T follicular helper cell (primary cell): ENCODE measurements around the gene DGAT2.
"Not testable (repeated sequence)": the region's sequence is repeated elsewhere in the genome, so short reads cannot be mapped to it uniquely, and the experiment has no call there.

ENCODE experiments used
- DNase-seq: peaks from one replicate; pipeline ENCODE4 v3.0.0-alpha.2; 2020; ENCODE audit warnings: low read depth

The DGAT2 gene

DNA sequence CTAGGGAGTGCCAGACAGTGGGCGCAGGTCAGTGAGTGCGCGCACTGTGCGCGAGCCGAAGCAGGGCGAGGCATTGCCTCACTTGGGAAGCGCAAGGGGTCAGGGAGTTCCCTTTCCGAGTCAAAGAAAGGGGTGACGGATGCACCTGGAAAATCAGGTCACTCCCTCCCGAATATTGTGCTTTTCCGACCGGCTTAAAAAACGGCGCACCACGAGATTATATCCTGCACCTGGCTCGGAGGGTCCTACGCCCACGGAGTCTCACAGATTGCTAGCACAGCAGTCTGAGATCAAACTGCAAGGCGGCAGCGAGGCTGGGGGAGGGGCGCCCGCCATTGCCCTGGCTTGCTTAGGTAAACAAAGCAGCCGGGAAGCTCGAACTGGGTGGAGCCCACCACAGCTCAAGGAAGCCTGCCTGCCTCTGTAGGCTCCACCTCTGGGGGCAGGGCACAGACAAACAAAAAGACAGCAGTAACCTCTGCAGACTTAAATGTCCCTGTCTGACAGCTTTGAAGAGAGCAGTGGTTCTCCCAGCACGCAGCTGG is 19.8 kb upstream of the DGAT2 start:
- not testable (repeated sequence) for DNase-seq

DNA sequence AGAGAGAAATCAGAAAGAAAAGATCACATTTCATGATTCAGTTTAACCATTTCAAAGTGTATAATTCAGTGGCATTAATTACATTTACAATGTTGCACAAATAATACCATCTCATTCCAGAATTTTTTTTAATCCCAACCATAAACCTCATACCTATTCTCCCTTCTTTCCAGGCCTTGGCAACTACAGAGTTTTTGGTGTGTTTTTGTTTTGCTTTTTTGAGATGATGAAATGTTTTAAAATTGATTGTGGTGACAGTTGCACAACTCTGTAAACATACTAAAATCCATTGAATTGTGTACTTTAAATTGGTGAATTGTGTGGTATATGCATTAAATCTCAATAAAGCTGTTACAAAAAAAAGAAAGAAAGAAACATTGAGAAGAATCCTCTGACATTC is 13.6 kb upstream of the DGAT2 start:
- DNase-seq, result not testable (repeated sequence)

DNA sequence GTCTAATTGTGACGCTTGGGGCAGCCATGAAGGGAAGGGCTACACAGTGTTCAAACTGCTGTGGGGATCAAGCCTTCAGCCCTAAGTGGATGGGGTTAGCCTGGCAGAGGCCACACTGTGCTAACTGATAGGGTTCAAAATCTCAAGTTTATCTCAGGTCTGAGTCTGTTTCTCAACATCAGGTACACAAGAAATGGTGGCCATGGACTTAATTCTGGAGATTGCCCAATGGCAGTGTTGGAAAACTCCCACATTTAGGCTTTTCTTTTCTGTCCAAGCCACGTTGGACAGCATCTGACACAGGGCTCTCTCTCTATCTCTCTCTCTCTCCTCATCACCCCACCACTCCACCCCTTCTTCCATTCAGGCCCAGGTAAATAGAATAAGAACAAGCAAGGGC is 10.9 kb upstream of the DGAT2 start:
- no peak for DNase-seq

DNA sequence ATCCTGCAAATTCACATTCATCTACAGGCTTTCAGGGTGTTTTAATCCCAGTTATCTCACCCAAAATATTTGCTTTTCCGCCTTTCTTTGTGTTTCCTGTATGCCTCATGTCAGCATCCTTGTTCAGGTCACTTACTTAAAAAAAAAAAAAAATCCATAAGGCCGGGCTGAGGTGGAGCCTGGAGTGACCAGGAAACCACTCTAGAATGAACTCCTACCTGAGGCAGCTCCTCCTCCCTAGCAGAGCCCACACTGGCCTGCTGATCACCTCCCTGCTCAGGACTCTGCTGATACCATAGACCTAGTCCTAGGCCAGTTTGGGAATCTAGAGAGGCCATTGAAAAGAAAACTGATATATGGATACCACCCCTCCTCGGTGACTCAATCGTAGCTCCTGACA is 8.7 kb upstream of the DGAT2 start:
- DNase-seq, result no peak

DNA sequence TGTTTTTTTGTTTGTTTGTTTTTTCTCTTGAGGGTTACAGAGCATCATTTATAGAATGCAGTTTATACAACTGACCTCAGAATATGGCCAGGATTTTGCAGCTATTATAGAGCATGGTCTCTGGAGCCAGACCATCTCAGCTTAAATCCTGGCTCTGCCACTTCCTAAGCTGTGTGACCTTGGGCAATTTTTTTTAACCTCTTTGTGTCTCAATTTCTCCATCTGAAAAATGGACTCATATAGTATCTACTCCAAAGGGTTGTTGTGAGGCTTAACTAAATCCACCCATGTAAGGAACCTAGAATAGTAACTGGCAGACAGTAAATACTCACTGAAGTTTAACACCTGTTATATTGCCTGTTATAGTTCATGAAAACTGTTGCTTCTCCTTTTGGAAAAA is 8.3 kb upstream of the DGAT2 start:
- DNase-seq, result no peak

DNA sequence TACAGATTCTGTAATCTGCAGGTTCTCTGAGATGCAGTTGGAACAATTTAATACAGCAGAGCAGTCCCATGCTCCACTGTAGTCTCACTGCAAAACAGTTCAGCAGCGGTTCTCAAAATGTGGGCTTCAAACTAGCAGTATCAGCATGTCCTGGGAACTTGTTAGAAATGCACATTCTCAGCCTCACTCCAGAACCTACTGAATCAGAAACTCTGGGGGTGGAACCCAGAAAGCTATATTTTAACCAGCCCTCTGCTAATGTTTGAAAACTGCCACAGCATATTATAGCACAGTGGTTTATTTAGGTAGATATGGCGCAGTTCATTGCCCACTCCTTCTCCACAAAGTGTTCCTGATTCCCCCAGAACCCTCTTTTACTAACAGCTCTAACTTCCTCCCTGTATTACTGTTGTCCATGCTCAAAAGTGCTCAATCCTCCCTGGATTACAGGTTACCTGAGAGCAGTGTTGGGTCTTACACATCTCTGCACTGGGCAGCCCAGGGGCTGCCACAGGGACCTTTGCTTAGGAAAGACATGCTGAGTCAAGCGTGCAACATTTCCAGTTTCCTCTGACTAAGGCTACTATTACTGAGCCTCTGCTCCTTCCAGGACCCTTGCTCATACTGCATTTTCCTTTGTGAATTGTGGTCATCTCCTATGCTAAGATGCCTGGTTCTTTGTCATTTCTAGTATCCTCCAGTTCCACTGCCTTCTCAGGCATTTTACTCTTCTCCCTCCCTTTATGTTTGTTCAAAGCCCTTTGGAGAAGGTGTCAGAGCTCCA is 7.7 kb upstream of the DGAT2 start:
- DNase-seq, result no peak

DNA sequence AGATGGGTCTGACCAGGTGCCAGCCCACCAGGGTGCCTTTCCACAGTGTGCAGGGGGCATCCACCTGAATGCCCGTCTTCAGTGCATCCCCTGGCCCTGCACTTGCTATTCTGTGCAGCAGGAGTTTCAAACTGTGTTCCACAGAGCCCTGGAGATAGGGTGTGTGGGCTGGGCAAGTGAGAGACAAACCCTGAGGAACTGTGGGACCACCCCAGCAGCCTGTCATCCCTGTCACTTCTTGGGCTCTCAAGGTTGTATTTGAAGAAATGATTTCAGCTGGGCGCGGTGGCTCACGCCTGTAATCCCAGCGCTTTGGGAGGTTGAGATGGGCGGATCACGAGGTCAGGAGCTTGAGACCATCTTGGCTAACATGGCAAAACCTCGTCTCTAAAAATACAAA is 6.4 kb upstream of the DGAT2 start:
- no peak for DNase-seq

DNA sequence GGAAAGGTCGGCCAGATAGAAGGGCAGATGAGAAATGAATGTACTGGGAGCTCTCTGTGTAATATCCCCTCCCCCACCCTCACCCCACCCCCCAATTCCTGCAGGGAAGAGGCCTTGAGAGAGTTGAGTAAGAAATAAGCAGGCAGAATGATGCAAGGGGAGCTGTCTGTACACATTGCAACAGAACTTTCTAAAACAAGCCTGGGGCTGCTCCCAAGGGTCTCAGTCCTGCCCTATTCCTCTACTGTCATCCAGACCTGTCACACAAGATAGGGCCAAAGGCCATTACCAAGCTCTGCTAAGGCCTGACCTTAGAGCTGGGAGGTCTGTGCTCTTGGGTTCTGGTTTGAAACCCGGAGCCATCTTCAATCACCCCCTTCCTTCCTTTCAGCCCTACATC is 5.7 kb upstream of the DGAT2 start:
- no peak for DNase-seq

DNA sequence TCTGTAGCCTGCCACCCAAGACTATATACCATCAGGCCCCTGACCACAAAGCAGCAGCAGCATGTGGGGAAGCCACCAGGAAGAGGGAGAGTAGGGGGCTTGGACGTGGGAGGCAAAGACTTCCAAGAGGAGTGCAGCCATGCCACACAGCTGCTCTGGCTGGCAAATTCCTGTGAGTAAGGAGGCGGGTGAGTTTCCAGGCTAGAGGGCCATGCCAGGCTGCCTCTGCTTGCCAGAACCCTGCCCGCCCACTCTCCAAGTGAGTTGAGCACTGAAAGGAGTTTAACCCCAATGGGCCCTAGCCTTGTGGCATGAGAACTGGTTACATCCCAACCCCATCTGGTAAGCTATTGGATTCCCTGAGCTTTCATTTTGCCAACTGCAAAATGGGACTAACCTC is 4.7 kb upstream of the DGAT2 start:
- DNase-seq, result no peak

DNA sequence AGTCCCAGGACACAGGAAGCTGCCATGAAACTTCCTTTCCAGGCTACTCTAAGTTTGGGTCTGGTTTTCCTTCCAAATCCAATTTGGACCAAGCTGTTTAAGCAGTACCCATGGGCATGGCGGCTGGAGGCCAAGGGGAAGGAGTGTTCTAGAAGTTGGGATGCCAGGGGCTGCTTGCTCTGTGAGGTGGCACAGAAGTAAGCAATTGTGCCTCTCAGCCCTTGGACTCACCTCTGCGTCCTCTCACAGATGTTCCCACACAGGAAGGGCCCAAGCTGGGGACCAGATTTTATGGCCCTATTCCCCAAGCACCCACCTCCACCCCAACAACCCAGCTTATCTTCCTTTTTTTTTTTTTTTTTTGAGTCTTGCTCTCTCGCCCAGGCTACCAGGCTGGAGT is 3.5 kb upstream of the DGAT2 start:
- no peak for DNase-seq

DNA sequence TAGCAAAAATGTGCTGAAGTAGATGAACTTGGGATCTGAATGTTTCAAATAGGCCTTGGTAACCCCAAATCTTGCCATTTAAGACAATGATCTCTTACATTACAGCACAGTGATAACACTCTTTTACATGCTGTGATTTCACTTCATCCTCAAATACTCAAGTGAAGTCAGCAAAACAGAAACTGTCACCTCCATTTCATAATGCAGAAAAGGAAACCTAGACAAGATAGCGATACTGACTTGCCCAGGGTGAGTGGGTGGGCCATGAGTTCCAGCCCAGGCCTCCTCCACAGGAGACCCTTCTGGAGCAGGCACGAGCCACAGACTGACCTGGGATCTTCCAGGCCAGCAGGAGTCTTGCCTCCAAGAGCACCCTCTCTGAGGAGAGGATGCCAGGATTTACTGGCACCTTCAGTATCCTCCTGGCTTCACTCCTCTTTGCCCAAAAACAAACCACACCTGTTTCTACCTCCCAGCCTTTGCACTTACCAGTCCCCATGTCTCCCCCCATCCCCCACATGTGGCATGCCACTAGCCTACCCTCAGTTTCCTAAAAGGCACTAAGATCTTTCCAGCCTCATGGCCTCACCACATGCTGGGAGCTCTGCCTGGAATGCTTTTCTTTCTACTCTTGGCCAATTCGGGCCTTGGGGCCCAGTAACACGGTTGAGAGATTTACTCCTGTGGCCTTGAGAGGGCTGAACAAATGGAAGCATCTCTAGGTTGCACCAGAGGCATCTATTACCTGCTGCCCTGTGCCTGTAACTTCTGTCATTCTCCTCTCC is 1.9 kb upstream of the DGAT2 start:
- no peak for DNase-seq

DNA sequence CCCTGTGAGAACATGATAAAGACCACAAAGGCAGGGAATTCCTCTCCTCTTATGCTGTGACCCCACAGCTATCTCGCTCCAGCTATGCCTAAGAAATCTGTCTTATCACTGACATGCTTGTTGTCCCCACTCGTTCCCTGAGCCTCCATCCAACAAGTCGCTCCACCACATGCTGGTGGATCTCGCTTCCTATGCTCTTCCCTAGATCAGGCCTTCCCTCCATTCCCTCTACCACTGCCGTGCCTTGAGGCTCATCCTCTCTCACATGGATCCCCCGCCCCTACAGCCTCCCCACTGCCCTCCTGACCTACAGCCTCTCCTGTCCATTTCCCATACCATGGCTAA is 1.4 kb upstream of the DGAT2 start:
- no peak for DNase-seq

DNA sequence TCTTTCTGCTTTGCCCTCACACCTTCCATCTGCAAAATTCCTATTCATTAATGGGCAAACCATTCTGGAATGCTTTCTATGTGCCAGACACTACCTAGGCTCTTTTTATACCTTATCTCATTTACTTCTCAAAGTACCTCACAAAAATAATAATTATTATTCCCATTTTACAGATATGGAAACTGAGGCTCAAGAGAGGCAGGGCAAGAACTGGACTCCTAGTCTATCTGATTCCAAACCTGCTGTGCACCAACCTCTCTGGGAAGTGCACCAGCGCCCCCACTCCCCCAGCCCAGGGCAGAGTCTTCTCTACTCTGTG is 826 bp upstream of the DGAT2 start:
- DNase-seq, result no peak

DNA sequence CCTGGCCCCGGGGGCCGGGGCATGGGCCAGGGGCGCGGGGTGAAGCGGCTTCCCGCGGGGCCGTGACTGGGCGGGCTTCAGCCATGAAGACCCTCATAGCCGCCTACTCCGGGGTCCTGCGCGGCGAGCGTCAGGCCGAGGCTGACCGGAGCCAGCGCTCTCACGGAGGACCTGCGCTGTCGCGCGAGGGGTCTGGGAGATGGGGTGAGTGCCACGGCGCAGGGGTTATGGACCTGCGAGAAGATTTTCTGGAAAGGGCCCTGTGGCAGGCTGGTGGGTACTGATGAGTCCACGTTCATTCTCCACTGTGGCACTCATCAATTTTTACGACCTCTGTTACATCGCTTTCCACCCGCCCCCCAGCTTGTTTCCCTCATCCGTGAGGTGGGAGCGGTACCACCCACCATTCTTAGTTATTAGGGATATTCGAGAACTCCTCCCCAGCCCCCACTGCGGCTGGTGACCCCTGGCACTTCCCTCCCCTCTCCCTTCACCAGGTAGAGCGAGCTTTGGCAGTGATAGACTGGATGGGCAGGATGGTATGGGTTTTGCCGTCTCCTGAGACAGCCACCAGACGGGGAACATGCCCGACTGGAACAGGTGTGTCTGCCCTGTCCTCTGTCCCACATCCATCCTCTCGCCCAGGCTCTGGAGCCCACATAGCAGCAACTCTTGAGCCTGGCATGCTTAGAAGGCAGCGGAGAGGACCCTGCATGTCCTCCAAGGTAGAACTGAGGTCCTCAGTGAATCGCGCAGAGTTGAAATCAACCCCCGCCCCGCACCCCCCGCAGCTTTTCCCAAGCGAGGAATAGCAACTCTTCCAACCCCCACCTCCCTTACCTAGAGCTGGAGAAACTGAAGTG is 562 bp downstream of the DGAT2 start:
- DNase-seq, result no peak

DNA sequence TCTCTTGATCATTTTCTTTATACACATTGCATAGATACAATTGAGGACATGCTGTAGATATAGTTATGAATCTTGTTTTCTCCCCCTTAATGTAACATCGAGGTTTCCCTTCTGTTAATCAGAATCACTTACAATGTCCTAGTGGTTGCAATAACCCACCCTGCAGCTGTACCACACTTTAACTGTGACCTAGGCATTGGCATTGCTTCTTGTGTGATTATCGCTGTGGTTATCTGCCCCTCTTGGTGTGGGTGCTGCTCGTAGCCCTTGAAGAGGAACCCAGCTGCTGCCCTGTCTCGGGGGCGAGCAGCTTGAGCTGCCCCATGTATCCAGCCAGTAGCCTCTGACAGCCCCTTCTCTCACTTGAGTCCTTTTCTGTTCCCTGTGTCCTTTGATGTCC is 1.5 kb downstream of the DGAT2 start:
- DNase-seq, result no peak

DNA sequence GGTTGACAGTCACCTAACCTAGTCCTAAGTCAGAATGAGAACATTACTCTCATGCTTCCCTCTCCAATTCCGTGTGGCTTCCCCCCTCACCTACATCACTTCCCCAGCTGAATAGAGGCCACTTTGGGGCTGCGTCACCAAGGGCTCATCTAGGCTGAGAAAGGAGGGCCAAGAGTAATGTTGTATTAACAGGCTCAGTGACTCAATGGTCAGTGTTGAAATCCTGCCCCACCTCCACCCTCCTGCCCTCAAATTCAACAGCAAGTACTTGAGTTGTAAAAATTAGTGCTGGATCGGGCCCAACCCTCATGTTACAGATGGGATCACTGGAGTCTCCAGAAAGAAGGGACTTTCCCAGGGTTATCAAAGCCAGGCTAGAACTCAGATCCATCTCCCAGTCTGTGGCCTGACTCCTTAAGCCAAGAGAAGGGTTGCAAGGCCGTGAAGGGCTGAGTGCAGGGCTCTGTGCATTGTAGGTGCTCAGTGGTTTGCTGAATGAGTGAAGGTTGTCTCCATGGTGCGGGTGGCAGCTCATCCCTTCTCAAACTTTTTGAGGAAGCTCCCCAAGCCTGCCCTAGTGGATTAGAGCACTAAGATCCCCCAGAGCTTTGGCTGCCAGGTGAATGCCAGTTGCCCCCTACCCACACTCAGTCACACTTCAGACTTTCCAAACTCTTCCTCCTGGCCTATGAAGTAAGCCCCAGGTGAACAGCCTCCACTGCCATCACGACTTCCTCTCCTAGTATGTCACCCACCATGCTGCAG is 3.2 kb downstream of the DGAT2 start:
- no peak for DNase-seq

DNA sequence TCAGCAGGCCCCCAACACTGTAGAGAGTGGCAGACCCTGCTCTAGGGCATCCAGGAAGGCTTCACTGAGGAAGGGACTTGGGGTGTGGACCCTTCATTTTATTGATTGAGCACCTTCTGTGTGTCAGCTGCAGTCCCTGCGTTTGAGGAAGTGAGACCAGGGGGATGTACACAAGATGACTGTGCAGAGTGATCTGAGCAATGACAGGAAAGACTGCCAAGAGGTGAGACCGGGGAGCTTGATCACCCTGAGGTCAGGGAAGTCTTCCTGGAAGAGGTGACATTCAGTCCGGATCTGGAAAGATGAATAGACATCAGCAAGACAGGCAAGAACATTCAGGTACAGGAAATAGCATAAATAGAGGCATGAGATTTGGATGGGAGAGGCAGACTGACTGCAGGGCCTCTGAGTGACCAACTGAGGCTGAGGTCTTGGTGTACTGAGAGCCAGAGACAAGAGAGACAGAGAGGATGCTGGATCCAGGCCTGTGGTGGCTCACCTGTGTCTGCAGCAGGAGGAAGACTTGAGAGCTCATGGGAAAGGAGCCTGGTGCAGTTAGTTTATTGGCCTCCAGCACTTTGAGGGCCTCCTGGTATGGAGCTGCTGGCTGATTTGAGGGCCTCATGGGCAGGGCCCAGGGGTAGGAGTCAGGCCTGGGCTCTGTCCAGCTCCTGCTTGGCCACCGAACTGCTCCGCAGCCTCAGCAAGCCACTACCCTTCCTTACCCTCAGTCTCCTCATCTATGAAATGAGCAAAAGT is 5.2 kb downstream of the DGAT2 start:
- no peak for DNase-seq

DNA sequence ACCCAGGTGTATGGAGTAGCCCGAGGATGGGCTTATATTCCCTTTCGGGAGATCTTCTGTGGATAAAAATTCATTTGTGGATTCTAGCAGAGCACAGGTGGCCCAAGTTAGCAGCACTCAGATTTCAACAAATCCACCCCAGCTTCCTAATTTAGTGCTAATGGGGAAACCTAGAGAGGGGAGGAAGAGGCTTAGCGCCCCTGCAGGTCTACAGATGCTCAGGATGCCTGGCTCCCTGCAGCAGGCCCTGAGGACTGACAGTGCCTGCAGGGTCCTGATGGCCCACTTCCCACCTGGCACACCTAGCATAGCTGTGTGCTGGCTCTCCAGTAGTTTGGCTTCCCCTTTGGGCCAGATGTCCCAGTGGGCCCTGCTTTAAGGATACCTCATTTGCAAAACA is 6.5 kb downstream of the DGAT2 start:
- DNase-seq, result no peak

DNA sequence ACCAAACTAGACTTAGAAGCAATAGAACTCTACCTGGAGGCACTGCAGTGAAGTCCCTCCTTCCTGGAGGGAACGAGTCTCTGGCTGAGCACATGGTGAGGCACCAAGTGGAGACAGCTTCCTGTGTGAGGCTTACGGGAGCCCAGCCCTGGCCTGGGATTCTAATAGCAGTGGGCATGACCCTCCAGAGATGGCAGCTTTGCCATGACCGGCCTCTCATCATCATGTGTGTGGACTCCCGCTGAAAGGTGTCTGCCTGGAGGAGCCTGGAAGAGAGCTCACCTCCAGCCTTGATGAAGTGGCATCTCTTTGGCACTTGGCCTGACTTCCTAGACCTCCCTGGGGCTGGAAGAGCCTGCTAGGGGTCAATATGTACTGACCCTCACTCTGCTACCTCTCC is 8.0 kb downstream of the DGAT2 start:
- DNase-seq, result no peak

DNA sequence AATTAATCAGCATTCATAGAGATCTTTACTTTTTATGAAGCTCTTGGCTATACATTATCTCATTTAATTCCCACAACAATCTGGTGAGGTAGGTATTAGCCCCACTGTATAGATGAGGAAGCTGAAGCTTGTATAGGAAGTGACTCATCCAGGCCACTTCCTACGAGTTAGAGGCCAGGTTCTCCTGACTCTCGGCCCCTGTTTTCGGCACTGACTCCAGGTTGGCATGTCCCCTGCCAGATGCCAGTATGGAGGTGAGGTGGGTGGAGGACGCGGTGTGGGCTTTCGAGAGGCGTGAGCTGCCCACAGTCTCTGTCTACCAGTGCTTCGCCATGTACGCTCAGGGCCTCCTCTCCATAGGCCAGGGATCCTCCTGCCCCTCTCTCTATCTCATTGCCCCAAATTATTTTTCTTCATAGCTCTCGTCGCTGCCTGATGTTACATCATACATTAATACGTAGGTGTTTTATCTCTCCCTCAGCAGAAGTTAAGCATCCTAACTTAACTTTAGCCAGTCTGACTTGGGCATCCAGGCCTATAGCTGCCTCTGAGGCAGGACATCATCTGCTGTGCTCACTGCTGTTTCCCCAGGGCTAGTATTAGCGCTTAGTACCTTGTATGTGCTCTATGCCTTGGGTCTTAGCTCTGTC is 9.0 kb downstream of the DGAT2 start:
- DNase-seq, result no peak

DNA sequence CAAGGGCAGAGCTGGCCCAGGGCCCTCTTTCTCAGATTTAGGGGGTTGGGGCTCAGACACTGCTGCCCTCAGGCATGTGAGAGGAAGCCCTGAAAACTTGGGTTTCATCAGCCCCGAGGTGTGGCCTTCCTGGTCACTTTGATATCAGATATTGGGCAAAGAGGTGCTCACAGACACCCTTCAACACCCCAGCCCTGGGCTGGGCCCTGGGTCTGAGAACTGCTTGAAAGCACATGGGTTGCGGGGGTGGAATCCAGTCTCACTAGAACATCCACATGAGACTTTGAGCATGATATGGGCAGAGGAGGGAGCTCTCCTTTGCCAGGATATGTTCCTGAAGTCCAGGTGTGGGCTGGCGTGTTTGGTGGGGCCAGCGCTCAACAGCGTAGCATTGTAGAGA is 10.4 kb downstream of the DGAT2 start:
- no peak for DNase-seq
